GM21515 (cell line): ENCODE data around the gene SMIM13.

Experiments
- ATAC-seq: cut with Tn5 transposase; IDR thresholded peaks from one replicate; pipeline ENCODE4 v1.9.1; 2021; ENCODE audit not compliant: unreplicated experiment

The SMIM13 gene

GRCh38 chr6:11183761-11184362, 90.2 kb downstream of the SMIM13 start:
- no peak for ATAC-seq

GRCh38 chr6:11185204-11185842, 91.7 kb downstream of the SMIM13 start:
- ATAC-seq: no peak

GRCh38 chr6:11187301-11187700, 93.7 kb downstream of the SMIM13 start:
- ATAC-seq: no peak
